ENCODE results near the gene SAMM50.

The SAMM50 gene

GRCh38 chr22:44024288-44024921 is 69.2 kb downstream of the SAMM50 start, which contains the start of gene PARVB:
Gene PARVB (plus strand): TSS chr22:44024302. CDS start chr22:44024340, 38 bp downstream.
- peak; percentile 44 for DNase-seq (ENCODE audit: low spot score)
- in situ Hi-C loops (cut with MboI; ENCODE audit: low sequenced_read_pairs, unreplicated experiment), result no loop called here

GRCh38 chr22:44025171-44026065 is 70.2 kb downstream of the SAMM50 start:
- in situ Hi-C loops (cut with MboI; ENCODE audit: low sequenced_read_pairs, unreplicated experiment), result no loop called here
- TF ChIP-seq CTCF (IDR thresholded peaks at IDR 0.05; ENCODE audit: borderline replicate concordance, control extremely low read depth, extremely low read depth, insufficient read depth, missing control alignments), result no peak
- DNase-seq (ENCODE audit: low spot score), result peak; percentile 90

More at GRCh38 chr22:44024288-44024921, 69.2 kb downstream of the SAMM50 start, which contains the start of gene PARVB:
- TF ChIP-seq CTCF (IDR thresholded peaks at IDR 0.05; ENCODE audit: borderline replicate concordance, control extremely low read depth, extremely low read depth, insufficient read depth, missing control alignments), result no peak

- TF ChIP-seq CTCF (IDR thresholded peaks at IDR 0.05; ENCODE audit: borderline replicate concordance, control extremely low read depth, extremely low read depth, insufficient read depth, missing control alignments), result no peak
- in situ Hi-C loops (cut with MboI; ENCODE audit: low sequenced_read_pairs, unreplicated experiment), result no loop called here
- no peak for DNase-seq (ENCODE audit: low spot score)
Observed at GRCh38 chr22:44026066-44026629, 70.9 kb downstream of the SAMM50 start.

GRCh38 chr22:44026630-44027511 is 71.6 kb downstream of the SAMM50 start:
- no peak for TF ChIP-seq CTCF (IDR thresholded peaks at IDR 0.05; ENCODE audit: borderline replicate concordance, control extremely low read depth, extremely low read depth, insufficient read depth, missing control alignments)
- peak; percentile 91 for DNase-seq (ENCODE audit: low spot score)
- in situ Hi-C loops (cut with MboI; ENCODE audit: low sequenced_read_pairs, unreplicated experiment), result no loop called here

GRCh38 chr22:44028091-44028490 is 72.8 kb downstream of the SAMM50 start:
- in situ Hi-C loops (cut with MboI; ENCODE audit: low sequenced_read_pairs, unreplicated experiment), result no loop called here
- TF ChIP-seq CTCF (IDR thresholded peaks at IDR 0.05; ENCODE audit: borderline replicate concordance, control extremely low read depth, extremely low read depth, insufficient read depth, missing control alignments), result no peak
- no peak for DNase-seq (ENCODE audit: low spot score)

- no peak for TF ChIP-seq CTCF (IDR thresholded peaks at IDR 0.05; ENCODE audit: borderline replicate concordance, control extremely low read depth, extremely low read depth, insufficient read depth, missing control alignments)
- no peak for DNase-seq (ENCODE audit: low spot score)
- in situ Hi-C loops (cut with MboI; ENCODE audit: low sequenced_read_pairs, unreplicated experiment), result no loop called here
Observed at GRCh38 chr22:44029069-44029468, 73.8 kb downstream of the SAMM50 start.

Measured in GM13976 (cell line).